ENCODE data around the gene SLC35F4.
"Not testable (repeated sequence)": the region's sequence is repeated elsewhere in the genome, so short reads cannot be mapped to it uniquely, and the experiment has no call there.

SLC35F4 gene

GRCh38 chr14:57712698-57713097, 153.2 kb downstream of the SLC35F4 start:
- no peak overlapping the region for H3K4me3 ChIP-seq (ENCODE audit: low read depth, low read length)
- TF ChIP-seq MYC (IDR thresholded peaks at IDR 0.05; ENCODE audit: low read depth, low read length), result no peak
- TF ChIP-seq CTCF (IDR thresholded peaks at IDR 0.05; ENCODE audit: low read depth, low read length), result no peak
- no peak for TF ChIP-seq MAX (IDR thresholded peaks at IDR 0.05; ENCODE audit: low read depth, low read length)
- no peak for TF ChIP-seq POLR2A (IDR thresholded peaks at IDR 0.05; ENCODE audit: extremely low read depth, insufficient read length)
- DNase-seq (ENCODE audit: low read depth), result no peak

- TF ChIP-seq POLR2A (IDR thresholded peaks at IDR 0.05; ENCODE audit: extremely low read depth, insufficient read length) (no peak), CTCF (IDR thresholded peaks at IDR 0.05; ENCODE audit: low read depth, low read length) (no peak), MAX (IDR thresholded peaks at IDR 0.05; ENCODE audit: low read depth, low read length) (no peak), MYC (IDR thresholded peaks at IDR 0.05; ENCODE audit: low read depth, low read length) (no peak)
- H3K4me3 ChIP-seq (ENCODE audit: low read depth, low read length), result no peak overlapping the region
- DNase-seq (ENCODE audit: low read depth), result no peak
These were observed 153.8 kb downstream of the SLC35F4 start for GRCh38 chr14:57712102-57712501.

GRCh38 chr14:57709909-57710308, 156.0 kb downstream of the SLC35F4 start:
- TF ChIP-seq MYC (IDR thresholded peaks at IDR 0.05; ENCODE audit: low read depth, low read length), result no peak
- TF ChIP-seq POLR2A (IDR thresholded peaks at IDR 0.05; ENCODE audit: extremely low read depth, insufficient read length), result no peak
- TF ChIP-seq CTCF (IDR thresholded peaks at IDR 0.05; ENCODE audit: low read depth, low read length), result no peak
- no peak for TF ChIP-seq MAX (IDR thresholded peaks at IDR 0.05; ENCODE audit: low read depth, low read length)
- DNase-seq (ENCODE audit: low read depth), result no peak
- no peak overlapping the region for H3K4me3 ChIP-seq (ENCODE audit: low read depth, low read length)

- DNase-seq (ENCODE audit: low read depth), result not testable (repeated sequence)
These were observed 156.8 kb downstream of the SLC35F4 start for GRCh38 chr14:57709086-57709485.

GRCh38 chr14:57707219-57707618, 158.7 kb downstream of the SLC35F4 start:
- no peak overlapping the region for H3K4me3 ChIP-seq (ENCODE audit: low read depth, low read length)
- TF ChIP-seq CTCF (IDR thresholded peaks at IDR 0.05; ENCODE audit: low read depth, low read length), result no peak
- no peak for TF ChIP-seq MAX (IDR thresholded peaks at IDR 0.05; ENCODE audit: low read depth, low read length)
- TF ChIP-seq POLR2A (IDR thresholded peaks at IDR 0.05; ENCODE audit: extremely low read depth, insufficient read length), result no peak
- no peak for TF ChIP-seq MYC (IDR thresholded peaks at IDR 0.05; ENCODE audit: low read depth, low read length)
- DNase-seq (ENCODE audit: low read depth), result no peak

More at GRCh38 chr14:57709086-57709485, 156.8 kb downstream of the SLC35F4 start:
- not testable (repeated sequence) for H3K4me3 ChIP-seq (ENCODE audit: low read depth, low read length)

GRCh38 chr14:57704763-57705162, 161.1 kb downstream of the SLC35F4 start:
- H3K4me3 ChIP-seq (ENCODE audit: low read depth, low read length), result no peak overlapping the region
- TF ChIP-seq CTCF (IDR thresholded peaks at IDR 0.05; ENCODE audit: low read depth, low read length) (no peak), POLR2A (IDR thresholded peaks at IDR 0.05; ENCODE audit: extremely low read depth, insufficient read length) (no peak), MYC (IDR thresholded peaks at IDR 0.05; ENCODE audit: low read depth, low read length) (no peak), MAX (IDR thresholded peaks at IDR 0.05; ENCODE audit: low read depth, low read length) (no peak)
- DNase-seq (ENCODE audit: low read depth), result no peak

All from NB4 (cell line).